GM18951 (cell line): ENCODE results near the gene SMIM22.
A peak's percentile ranks its signal among the peaks of the same experiment; 100 is the strongest.

Experiments
- POLR2A ChIP-seq: IDR thresholded peaks from 4 replicates; pipeline ENCODE4 v1.6.1; 2011; ENCODE audit warnings: mild to moderate bottlenecking; ENCODE audit not compliant: insufficient read length, insufficient read depth; ENCODE audit errors: extremely low read depth
- in situ Hi-C: fragments of 300-500 bp; cut with MboI; formaldehyde crosslinking; loops from one replicate; pipeline ENCODE4 v1.12.0; 2022; ENCODE audit warnings: low sequenced_read_pairs, mixed read lengths, inconsistent platforms; ENCODE audit not compliant: unreplicated experiment

SMIM22 gene

DNA sequence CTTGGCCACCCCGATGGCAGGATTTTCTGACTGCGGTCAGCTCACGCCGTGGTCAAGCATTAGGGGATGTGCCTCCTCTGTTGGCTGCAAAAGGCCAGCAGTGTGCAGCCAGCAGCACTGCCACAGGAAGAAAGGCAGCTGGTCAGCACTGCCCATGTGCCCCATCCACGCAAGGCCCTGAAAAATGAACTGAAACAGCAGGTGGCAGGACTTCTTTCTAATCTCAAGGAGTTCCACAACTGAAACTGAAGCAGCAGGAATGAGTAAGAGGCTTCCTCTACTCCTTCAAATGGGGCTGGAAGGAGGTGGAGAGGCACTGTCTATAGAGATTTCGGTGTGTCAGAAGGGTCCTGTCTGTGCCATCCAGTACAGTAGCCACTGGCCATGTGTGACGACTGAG is 31.4 kb upstream of the SMIM22 start:
- no peak for TF ChIP-seq POLR2A
- in situ Hi-C loops: no loop called here

DNA sequence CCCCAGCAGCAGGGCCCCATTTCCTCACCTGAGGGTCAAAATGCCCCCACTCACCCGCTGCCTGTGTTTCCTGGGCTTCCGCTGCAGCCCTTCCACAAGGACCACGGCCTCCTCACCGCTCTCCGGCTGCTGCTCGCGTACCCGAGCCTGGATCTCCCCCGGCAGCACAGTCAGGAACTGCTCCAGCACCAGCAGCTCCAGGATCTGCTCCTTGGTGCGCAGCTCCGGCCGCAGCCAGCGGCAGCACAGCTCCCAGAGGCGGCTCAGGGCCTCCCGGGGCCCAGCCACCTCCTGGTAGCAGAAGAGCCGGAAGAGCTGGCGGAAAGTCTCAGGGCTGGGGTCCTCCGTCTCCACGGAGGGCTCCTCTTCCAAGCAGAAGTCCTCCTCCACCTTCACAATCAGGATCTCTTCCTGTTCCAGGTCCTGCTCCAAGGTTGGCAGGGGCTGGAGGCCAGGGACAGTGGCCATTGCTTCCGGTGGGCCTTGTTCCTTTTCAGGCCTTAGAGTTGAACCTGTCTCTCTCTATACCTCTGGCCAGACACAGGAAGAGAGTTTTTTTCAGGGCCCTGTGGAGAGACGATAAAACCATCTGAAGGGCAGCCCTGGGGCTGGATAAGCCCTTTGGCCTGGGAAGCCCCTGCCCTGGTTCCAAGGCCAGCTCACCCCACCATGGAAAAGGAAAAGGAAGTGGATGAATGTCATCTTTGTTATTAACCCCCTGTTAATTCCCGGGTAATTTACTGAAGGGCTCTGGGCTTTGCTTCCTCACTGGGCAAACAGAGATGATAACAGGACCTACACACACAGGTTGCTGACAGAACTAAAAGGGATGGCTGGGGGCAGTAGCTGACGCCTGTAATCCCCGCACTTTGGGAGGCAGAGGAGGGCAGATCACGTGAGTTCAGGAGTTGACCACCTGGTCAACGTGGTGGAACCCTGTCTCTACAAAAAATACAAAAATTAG is 29.4 kb upstream of the SMIM22 start:
- no peak for TF ChIP-seq POLR2A
- in situ Hi-C loops: no loop called here

DNA sequence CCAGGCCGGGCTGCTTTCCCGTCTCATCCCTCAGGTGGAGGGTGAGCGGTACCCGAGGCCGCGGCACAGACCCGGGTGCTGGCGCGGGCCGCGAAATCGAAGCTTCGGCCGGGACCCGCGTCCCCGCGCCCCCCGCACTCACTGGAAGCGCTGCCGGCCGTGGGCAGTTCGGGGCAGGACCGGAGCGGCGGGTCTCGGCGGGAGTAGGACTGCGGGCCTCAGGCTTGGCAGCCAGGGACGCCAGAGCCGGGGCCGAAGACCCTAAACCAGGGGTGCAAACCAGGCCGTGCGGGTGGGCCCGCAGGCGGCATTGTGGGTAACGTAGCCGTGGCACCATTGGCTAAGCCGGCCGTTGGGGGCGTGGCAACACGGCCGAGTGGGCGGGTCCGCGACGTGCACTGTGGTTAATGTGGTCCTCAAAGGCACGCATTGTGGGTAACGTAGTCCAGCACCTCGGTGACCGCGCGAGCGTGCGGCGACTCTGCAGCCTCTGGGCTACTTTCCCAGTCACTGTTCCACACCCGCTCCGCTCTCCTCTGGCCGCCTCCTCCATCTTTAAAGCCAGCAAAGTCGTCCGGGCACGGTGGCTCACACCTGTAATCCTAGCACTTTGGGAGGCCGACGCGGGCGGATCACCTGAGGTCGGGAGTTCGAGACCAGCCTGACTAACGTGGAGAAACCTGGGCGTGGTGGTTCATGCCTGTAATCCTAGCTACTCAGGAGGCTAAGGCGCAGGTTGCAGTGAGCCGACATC is 28.1 kb upstream of the SMIM22 start, which contains the start of gene ZNF500:
TSS of gene ZNF500 (minus strand) at position 288 of the 754 bp plus-strand sequence. CDS start 1,184 bp downstream, outside the sequence.
- in situ Hi-C loops: no loop called here

DNA sequence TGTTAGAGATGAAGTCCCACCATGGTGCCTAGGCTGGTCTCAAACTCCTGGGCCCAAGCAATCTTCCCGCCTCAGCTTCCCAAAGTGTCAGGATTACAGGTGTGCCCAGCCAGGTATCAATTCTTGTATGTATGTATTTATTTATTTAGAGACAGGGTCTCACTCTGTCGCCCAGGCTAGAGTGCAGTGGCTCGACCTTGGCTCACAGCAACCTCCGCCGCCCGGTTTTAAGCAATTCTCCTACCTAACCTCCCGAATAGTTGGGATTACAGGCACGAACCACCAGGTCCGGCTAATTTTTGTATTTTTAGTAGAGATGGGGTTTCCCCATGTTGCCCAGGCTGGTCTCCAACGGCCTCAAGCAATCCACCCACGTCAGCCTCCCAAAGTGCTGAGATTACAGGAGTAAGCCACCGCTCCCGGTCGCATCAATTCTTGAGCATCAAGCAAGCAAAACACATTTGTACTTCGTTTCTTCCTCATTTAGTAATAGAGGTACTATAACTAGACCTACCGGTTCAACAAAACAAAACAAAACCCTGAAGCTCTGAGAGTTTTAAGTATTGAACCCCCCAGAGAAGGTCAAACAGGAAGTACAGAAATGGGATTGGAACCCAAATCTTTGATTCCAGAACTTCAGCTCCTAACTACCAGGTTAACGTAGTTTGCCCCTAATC is 27.2 kb upstream of the SMIM22 start:
- no peak for TF ChIP-seq POLR2A
- in situ Hi-C loops: no loop called here

More for the DNA sequence above, 28.1 kb upstream of the SMIM22 start, which contains the start of gene ZNF500:
- peak; percentile 77 for TF ChIP-seq POLR2A

DNA sequence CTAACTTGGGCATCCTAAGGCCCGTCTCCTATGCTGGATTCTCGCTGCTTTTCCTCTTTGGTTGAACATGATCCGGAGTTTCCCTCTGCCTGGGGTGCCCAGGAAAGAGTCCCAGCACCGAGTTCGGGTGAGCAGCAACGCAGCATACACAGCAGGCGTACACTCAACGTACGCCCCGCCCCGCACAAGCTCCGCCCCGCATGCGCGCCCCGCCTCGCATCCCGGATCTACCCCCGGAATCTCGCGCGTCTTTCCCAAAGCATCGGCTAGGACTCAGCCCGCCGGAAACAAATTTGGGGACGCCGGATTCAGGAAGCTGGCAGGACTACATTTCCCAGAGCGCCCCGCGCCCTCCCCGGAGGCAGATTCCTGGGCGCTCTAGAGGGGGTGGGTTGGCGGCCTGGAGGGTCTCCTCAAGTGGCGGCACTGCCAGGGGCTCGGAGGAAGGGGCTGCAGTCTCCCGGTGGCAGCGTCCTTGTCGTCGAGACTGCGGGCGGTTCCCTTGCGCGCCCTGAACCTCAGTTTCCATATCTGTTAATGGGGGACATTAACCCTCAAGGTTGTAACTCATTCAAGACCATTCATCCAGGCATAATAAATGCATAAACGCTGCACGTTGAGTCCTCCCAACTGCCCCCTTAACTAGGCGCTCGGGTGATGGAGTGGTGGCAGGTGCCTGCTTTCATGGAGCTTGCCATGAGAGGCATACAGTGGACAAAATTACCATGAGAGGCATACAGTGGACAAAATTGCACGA is 26.4 kb upstream of the SMIM22 start:
- TF ChIP-seq POLR2A: peak; percentile 85

DNA sequence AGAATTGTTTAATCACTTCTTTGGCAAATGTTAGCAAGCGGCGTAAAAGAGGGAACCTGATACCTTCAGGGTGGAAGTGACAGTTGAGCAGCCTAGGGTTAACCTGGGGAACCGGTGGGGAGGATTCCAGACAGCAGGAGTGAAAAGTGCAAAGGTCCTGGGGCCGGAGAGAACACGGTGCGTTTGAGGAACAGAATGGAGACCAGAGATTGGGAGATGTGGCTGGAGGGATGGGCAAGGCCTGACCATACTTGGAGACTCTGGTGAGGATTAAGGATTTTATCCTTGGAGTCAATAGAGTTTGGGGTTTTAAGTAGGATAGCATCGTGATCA is 25.9 kb upstream of the SMIM22 start:
- in situ Hi-C loops: no loop called here
- TF ChIP-seq POLR2A: no peak

More for the DNA sequence above, 26.4 kb upstream of the SMIM22 start:
- in situ Hi-C loops: no loop called here

DNA sequence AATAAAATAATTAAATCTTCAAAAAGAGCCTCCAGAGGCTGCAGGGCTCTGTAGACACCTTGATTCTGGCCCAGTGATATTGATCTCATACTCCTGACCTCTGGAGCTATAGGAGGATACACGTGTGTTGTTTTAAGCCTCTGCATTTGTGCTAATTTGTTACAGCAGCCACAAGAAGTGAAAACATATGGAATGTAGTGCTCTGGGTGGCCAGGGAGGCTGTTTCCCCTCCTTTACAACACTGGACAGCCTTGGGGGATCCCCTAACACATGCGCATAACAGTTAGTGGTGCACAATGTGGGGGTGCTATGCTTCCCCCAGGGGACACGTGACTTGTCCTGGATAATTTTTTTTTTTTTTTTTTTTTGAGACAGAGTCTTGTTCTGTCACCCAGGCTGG is 23.5 kb upstream of the SMIM22 start:
- in situ Hi-C loops: no loop called here
- TF ChIP-seq POLR2A: no peak

DNA sequence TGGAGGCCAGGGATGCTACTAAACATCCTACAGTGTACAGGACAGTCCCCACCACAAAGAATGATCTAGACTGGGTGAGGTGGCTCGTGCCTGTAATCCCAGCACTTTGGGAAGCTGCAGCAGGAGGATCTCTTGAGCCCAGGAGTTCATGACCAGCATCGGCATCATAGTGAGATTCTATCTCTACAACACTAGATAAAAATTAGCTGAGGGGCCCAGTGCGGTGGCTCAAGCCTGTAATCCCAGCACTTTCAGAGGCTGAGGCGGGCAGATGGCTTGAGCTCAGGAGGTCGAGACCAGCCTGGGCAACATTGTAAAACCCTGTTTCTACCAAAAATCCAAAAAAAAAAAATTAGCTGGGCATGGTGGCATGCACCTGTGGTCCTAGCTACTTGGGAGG is 22.8 kb upstream of the SMIM22 start:
- in situ Hi-C loops: no loop called here
- TF ChIP-seq POLR2A: no peak

DNA sequence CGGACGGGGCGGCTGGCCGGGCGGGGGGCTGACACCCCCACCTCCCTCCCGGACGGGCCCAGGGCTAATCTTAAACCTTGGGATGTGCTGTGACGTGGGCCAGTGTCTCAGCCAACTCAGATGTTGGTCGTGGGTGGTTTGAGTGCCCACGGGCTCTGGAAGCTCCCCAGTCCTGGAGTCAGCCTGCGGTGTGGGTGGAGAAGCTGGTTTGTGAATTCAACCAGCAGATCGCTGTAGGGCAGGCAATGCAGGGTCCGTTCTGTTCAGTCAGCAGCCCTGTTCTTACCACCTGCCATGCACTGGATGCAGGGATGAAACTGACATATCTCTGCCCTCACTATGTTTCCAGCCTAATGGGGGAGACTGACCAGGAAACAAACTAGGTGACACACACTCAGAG is 20.2 kb upstream of the SMIM22 start:
- in situ Hi-C loops: no loop called here
- TF ChIP-seq POLR2A: no peak

DNA sequence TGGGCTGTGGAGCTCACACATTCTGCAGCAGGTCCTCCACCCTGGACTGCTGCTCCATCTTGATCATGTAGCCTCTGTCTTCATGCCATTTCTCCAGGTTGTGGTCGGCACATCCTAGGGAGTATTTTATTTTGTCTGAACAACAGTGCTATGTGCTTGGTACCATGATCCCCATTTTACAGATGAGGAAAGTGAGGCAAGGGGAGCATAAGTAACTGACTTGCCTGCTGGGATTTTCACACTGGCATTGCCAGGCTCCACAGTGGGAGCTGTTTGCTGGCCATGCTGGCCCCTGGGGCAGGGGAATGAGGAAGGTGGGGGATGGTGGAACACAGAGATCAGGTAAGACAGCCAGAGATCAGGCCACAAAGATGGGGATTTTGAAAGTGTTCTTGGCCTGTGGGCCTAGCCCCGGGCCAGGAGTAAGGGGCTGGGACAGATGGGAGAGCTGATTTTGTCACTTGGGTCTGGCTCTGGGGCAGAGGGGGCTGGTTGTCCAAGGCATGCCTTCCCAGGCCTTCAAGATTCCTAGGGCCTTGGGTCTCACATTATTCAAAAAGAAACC is 18.9 kb upstream of the SMIM22 start:
- TF ChIP-seq POLR2A: no peak
- in situ Hi-C loops: no loop called here

DNA sequence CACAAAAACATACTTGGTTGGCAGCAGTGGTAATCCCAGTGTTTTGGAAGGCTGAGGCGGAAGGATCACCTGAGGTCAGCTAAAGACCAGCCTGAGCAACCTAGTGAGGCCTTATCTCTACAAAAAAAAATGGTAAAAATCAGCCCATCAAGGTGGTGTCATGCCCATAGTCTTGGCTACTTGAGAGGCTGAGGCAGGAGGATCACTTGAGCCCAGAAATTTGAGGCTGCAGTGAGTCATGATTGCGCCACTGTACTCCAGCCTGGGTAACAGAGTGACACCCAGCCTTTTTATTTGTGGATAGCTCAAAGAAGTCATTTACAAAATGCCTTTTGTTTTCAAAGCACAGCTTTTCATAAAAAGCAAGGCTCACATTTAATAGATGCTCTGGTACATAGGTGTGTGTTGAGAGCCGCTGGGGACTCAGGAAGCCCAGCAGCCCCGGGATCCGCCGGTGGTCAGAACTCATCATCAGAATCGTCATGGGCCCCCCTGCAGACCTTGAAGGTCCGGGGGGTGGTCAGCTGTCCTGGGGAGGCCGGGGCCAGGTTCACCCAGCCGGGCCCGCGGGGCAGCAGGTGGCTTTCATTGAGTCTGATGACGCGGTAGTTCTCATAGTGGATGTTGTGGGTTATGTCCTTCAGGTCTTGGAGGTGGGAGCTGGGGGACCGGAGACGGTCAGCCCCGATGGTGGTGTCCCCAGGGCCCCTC is 17.7 kb upstream of the SMIM22 start:
- in situ Hi-C loops: no loop called here
- TF ChIP-seq POLR2A: no peak

DNA sequence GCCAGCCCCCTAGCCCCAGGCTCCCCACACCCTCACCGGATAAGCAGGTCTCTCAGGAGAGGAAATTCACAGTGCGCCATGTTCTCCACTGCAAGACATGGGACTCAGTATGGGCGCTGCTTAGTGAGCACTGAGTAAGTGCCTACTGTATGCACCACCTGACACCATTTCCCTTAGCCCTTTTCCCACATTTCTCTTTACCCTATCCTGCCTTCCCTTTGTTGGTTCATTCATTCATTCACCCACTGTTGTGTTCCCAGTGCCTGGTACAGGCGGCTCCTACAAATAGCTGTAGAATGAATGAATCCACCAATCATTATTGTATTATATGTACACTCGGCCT is 17.1 kb upstream of the SMIM22 start:
- in situ Hi-C loops: no loop called here
- no peak for TF ChIP-seq POLR2A
